K562 (cell line): ENCODE results near the gene AKT1S1. TPM values are rescaled to one million over a fixed set of nuclear protein-coding genes. Genes with fewer than 3 reads are reported as not detected.

ENCODE experiments used
- BHLHE40 ChIP-seq: IDR thresholded peaks from 2 replicates; pipeline ENCODE4 v1.6.1; 2011; ENCODE audit warnings: low read length, improper control_type of control experiment
- CC2D1A ChIP-seq: fragments of 450-650 bp; IDR thresholded peaks from 2 replicates; pipeline ENCODE4 v1.6.1; 2017; ENCODE audit warnings: mild to moderate bottlenecking
- CCNT2 ChIP-seq: IDR thresholded peaks from 2 replicates; pipeline ENCODE4 v1.6.1; 2011; ENCODE audit warnings: borderline replicate concordance, low read depth, mild to moderate bottlenecking, moderate library complexity, mixed read lengths, low read length; ENCODE audit not compliant: insufficient read length; ENCODE audit errors: extremely low read depth
- CHD2 ChIP-seq: IDR thresholded peaks from 2 replicates; pipeline ENCODE4 v1.6.1; 2011; ENCODE audit warnings: low read depth, low read length
- CTBP1 ChIP-seq: fragments of 450-650 bp; IDR thresholded peaks from 2 replicates; pipeline ENCODE4 v1.6.1; 2016; ENCODE audit warnings: borderline replicate concordance
- CXXC5 ChIP-seq: fragments of 250-450 bp; sonication (Bioruptor Pico); IDR thresholded peaks from 2 replicates; pipeline ENCODE4 v1.8.0; 2022; ENCODE audit warnings: inconsistent platforms, mild to moderate bottlenecking, moderate library complexity
- DMBX1 ChIP-seq: fragments of 250-450 bp; sonication (Bioruptor Pico); IDR thresholded peaks from 2 replicates; pipeline ENCODE4 v1.8.0; 2022; ENCODE audit warnings: inconsistent platforms, mild to moderate bottlenecking, moderate library complexity, borderline replicate concordance
- E2F8 ChIP-seq: fragments of 450-650 bp; IDR thresholded peaks from 2 replicates; pipeline ENCODE4 v1.7.1; 2018; ENCODE audit warnings: mild to moderate bottlenecking, low read depth; ENCODE audit not compliant: partially characterized antibody
- GABPB1 ChIP-seq: sonication (generic); formaldehyde crosslinking; IDR thresholded peaks from 2 replicates; pipeline ENCODE4 v1.8.0; 2022; ENCODE audit warnings: mild to moderate bottlenecking, missing genetic modification reagents
- NR4A1 ChIP-seq, 2 experiments: fragments of 250-450 bp in 1 of 2; fragments of 450-650 bp in 1 of 2; sonication (Bioruptor Pico) in 1 of 2; IDR thresholded peaks; 2 replicates each; pipeline versions ENCODE4 v1.4.0 to v1.6.1; 2016 to 2020; ENCODE audit warnings: mild to moderate bottlenecking in 2 of 2, missing compliant biosample characterization in 1 of 2, missing genetic modification characterization in 1 of 2, moderate library complexity in 1 of 2
- NRF1 ChIP-seq, 2 experiments: fragments of 450-650 bp; IDR thresholded peaks in 1 of 2; conservative IDR thresholded peaks in 1 of 2; 2 replicates each; pipeline ENCODE4 v1.6.1; 2014; ENCODE audit warnings: mild to moderate bottlenecking in 2 of 2
- PHB ChIP-seq: fragments of 250-450 bp; sonication (Bioruptor Pico); IDR thresholded peaks from 2 replicates; pipeline ENCODE4 v1.5.0; 2021
- REST ChIP-seq, 2 experiments: fragments of 450-650 bp; formaldehyde crosslinking in 1 of 2; IDR thresholded peaks; 2 replicates each; pipeline versions ENCODE4 v1.4.0 to v1.6.1; 2014 to 2020; ENCODE audit warnings: mild to moderate bottlenecking in 2 of 2, borderline replicate concordance in 1 of 2, low read depth in 1 of 2
- SMAD2 ChIP-seq: fragments of 150-350 bp; IDR thresholded peaks from 2 replicates; pipeline ENCODE4 v1.6.1; 2014; ENCODE audit warnings: low read depth, mild to moderate bottlenecking, low read length
- XRCC3 ChIP-seq: fragments of 450-650 bp; IDR thresholded peaks from 2 replicates; pipeline ENCODE4 v1.6.1; 2017; ENCODE audit warnings: mild to moderate bottlenecking, moderate library complexity
- ZNF316 ChIP-seq: fragments of 450-650 bp; IDR thresholded peaks from 2 replicates; pipeline ENCODE4 v1.6.1; 2016
- ZNF57 ChIP-seq: fragments of 450-650 bp; formaldehyde crosslinking; IDR thresholded peaks from 2 replicates; pipeline ENCODE4 v1.4.0; 2020; ENCODE audit warnings: mild to moderate bottlenecking, moderate library complexity
- polyA plus RNA-seq, 8 experiments: library from polyadenylated mRNA; depleted of rRNA in 4 of 8; stranded (reverse) in 5 of 8; unstranded in 3 of 8; fragments of >200 nt; fragmentation: Nextera tagmentation in 2 of 8; fragmentation: Illumina TruSeq in 1 of 8; extraction: Ambion mirVana in 2 of 8; extraction: Trizol in 1 of 8; gene quantifications; 2 replicates each; pipeline versions ENCODE4 v1.2.1 to v1.2.3, GENCODE V29; 2011 to 2014; ENCODE audit warnings: inconsistent platforms in 1 of 8, missing spikeins in 1 of 8
- total RNA-seq, 7 experiments: library from RNA; depleted of rRNA in 6 of 7; stranded (reverse); fragments of >200 nt in 6 of 7; fragmentation: Illumina TruSeq in 2 of 7; extraction: Trizol in 2 of 7; gene quantifications; 2 replicates each; pipeline versions ENCODE4 v1.2.1 to v1.2.3, GENCODE V29; 2011 to 2021; ENCODE audit warnings: low replicate concordance in 1 of 7

AKT1S1 gene
- total and polyA plus RNA-seq, 9 of the 15 experiments (the other 6 are each of a cell fraction or from before 2014, with no cell fraction given) = 1.2 to 50.3 (median 17.1) TPM

GRCh38 chr19:49869484-49870308, 7.5 kb downstream of the AKT1S1 start (continued):
- TF ChIP-seq XRCC3 (no peak), CC2D1A (peak; percentile 99), CXXC5 (CRISPR knock-in tag) (peak; percentile 93), NRF1 (conservative IDR thresholded peaks at IDR 0.05 in 1 of 2, IDR thresholded peaks at IDR 0.05 in 1 of 2) (peak; percentile 95 to 96), SMAD2 (no peak), GABPB1 (peak; percentile 26; the same call in 1 of the 2 replicates), CTBP1 (peak; percentile 23; the same call in 1 of the 2 replicates), ZNF316 (no peak), CHD2 (peak; percentile 67), ZNF57 (CRISPR knock-in tag) (no peak), CCNT2 (peak; percentile 47), E2F8 (peak; percentile 71), REST (IDR thresholded peaks at IDR 0.05; ENCODE audit: borderline replicate concordance) (no peak), REST (CRISPR knock-in tag; IDR thresholded peaks at IDR 0.05; ENCODE audit: low read depth) (0 out of 2 replicates have a peak, but pooled peaks have one; percentile 53), DMBX1 (CRISPR knock-in tag) (no peak), NR4A1 (CRISPR knock-in tag; IDR thresholded peaks at IDR 0.05) (0 out of 2 replicates have a peak, but pooled peaks have one; percentile 34), NR4A1 (tag; IDR thresholded peaks at IDR 0.05) (no peak), PHB (CRISPR knock-in tag) (no peak; the same call in 1 of the 2 replicates), BHLHE40 (peak; percentile 61)
